ENCODE results near the gene CHD2. TPM values are rescaled to one million over a fixed set of nuclear protein-coding genes. Genes with fewer than 3 reads are reported as not detected.

The CHD2 gene
- total and polyA plus RNA-seq, 2 donors (not counting 3 experiments of a cell fraction or from before 2014, with no cell fraction given): 53.8 to 97.9 TPM

GRCh38 chr15:92879949-92880725 is 20.0 kb upstream of the CHD2 start:
- FAIRE-seq (no peak), DNase-seq (ENCODE audit: low read depth, low spot score) (no peak)
- ChIA-PET CTCF (interaction anchor here (1.7 to 1.8 kb wide), 2 partner anchors 71 to 83 kb away, joined by 4 to 7 read pairs; no protein-coding TSS in a partner anchor), POLR2A (no interaction called here)
- no peak overlapping the region for H3K27ac ChIP-seq (ENCODE audit: insufficient read depth, low read depth, low read length)
- no TSS peak for BruUV-seq (replicated peaks)
- intact Hi-C loops (cut with micrococcal nuclease): loop anchor here (5.0 kb wide), 1 partner anchor 1727 kb away; no protein-coding TSS in a partner anchor
- H3K79me2 ChIP-seq (ENCODE audit: control insufficient read depth, insufficient read depth, low read length): peaks cover 25% of the 10 kb centered on the region
- dilution Hi-C loops (cut with MboI; ENCODE audit: extremely low pct_ligation_motif_present, low sequenced_read_pairs): no loop called here
- H3K4me3 ChIP-seq (replicated peaks in 1 of 3; ENCODE audit: insufficient read depth in 1 of 3, low read depth in 1 of 3, low read length in 3 of 3): no peak overlapping the region
- no peaks in the 10 kb centered on the region for H3K9me3 ChIP-seq (replicated peaks; ENCODE audit: control insufficient read depth, insufficient read depth, low read length)
- no peak overlapping the region for H3K4me2 ChIP-seq (ENCODE audit: insufficient read depth, low read length)
- H3K9me1 ChIP-seq (replicated peaks; ENCODE audit: control insufficient read depth, extremely low read depth, insufficient read depth, low read length): no peaks in the 10 kb centered on the region
- TF ChIP-seq GATA2 (IDR thresholded peaks at IDR 0.05; ENCODE audit: insufficient read depth, insufficient read length, low read depth, low read length) (no peak), MAX (IDR thresholded peaks at IDR 0.05; ENCODE audit: insufficient read depth, insufficient read length) (no peak), EZH2 (IDR thresholded peaks at IDR 0.05; ENCODE audit: borderline replicate concordance, low read depth, low read length, severe bottlenecking) (no peak), POLR2AphosphoS5 (IDR thresholded peaks at IDR 0.05; ENCODE audit: insufficient read depth, low read depth, low read length) (no peak), MYC (IDR thresholded peaks at IDR 0.05; ENCODE audit: low read depth, low read length) (no peak), JUN (IDR thresholded peaks at IDR 0.05; ENCODE audit: borderline replicate concordance, insufficient read depth, insufficient read length, low read depth) (no peak), POLR2A (IDR thresholded peaks at IDR 0.05; ENCODE audit: low read depth, low read length) (no peak)
- H3K4me1 ChIP-seq (ENCODE audit: control insufficient read depth, extremely low read depth, insufficient read depth, low read length): peaks cover 8% of the 10 kb centered on the region
- no peaks in the 10 kb centered on the region for H4K20me1 ChIP-seq (replicated peaks; ENCODE audit: control insufficient read depth, extremely low read depth, insufficient read depth, low read length)
- H3K27me3 ChIP-seq (ENCODE audit: control insufficient read depth in 2 of 2, insufficient read depth in 2 of 2, low read length in 2 of 2): peaks cover 25 to 32% of the 10 kb centered on the region in 2 experiments
- H3K36me3 ChIP-seq (ENCODE audit: control insufficient read depth in 2 of 2, extremely low read depth in 1 of 2, insufficient read depth in 2 of 2, low read length in 2 of 2): no peaks in the 10 kb centered on the region
- peak overlapping the region; percentile 2 for H2AFZ ChIP-seq (ENCODE audit: low read depth, low read length)
- no peak overlapping the region for H3K9ac ChIP-seq (replicated peaks; ENCODE audit: extremely low read depth, insufficient read depth, low read length)
